Measurements from ENCODE around the gene USP49.
A peak's percentile ranks its signal among the peaks of the same experiment; 100 is the strongest.

Gene USP49

DNA sequence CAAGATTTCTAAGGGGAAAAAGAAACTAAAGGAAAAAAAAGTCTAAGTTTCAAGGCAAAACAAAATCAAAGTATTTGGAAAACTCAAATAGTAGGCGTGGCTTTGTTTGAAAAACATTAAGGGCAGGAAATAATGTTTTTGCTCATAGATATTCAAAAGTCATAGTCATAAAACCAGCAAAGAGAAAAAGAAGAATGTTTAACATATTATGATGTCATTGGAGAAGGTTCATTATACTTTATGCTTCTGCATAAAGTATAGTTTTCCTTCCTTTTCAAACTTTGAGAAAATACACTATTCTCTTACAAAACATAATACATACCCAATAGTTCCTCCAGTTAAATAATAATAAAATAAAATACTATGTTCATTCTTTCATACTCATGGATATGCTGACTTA lies 13.7 kb downstream of the USP49 start:
- DNase-seq: no peak
- intact Hi-C loops (cut with DNase I): no loop called here

DNA sequence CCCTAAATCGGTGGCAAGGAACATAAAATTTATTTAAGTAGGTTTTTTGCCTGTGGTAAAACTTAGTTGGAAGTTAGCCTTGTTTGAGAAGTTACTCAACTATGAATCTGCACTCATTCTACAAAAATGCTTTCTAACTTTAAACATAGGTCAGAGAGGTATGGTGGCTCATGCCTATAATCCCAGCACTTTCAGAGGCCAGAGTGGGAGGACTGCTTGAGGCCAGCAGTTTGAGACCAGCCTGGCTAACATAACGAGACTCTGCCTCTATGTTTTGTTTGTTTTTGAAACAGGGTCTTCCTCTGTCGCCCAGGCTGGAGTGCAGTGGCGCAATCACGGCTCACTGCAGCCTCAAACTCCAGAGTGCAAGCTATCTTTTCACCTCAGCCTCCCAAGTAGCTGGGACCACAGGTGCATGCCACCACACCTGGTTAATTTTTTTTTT lies 16.2 kb downstream of the USP49 start:
- no peak for DNase-seq
- intact Hi-C loops (cut with DNase I): no loop called here

DNA sequence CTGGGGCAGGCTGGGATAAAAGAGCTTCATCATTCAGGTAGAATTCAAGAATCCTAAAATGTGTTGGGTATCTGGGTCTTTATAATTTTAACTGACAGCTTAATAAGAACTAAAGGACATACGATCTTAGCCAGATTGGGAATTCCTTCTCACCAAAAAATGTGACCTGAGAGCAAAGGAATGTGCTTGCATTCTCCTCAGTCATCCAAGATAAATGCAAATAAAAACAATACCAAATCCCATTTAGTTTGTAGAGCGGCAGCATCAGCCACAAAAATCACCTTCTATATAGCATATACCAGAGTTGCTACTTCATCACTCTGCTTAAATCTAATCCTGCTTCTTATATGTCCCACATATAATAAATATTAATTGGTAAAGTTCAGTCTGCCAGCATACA lies 16.9 kb downstream of the USP49 start:
- no peak for DNase-seq
- intact Hi-C loops (cut with DNase I): no loop called here

DNA sequence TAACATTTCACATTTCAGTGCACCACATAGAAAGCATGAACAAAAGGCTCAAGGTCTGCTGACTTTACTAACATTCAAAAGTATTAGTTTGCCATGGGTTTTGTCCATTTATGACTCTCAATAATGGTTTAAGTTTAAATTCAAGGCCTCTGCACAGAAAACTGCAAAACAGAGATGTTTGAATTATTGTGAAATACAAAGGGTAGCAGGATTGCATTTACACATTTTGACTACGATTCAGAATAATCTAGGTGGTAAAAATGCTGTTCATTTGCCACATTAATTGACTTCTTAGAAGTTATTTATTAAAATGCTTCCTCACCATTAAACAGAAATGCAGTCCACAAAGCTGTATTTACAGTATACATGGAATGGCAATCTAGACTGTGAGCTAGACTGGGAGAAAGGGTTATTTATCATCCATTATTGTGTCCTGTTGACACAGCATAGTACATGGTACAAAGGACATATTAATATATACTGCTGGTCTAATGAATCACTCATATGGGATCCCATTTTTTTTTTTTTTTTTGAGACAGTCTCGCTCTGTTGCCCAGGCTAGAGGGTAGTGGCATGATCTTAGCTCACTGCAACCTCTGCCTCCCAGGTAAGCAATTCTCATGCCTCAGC lies 18.0 kb downstream of the USP49 start:
- DNase-seq: no peak
- intact Hi-C loops (cut with DNase I): no loop called here

DNA sequence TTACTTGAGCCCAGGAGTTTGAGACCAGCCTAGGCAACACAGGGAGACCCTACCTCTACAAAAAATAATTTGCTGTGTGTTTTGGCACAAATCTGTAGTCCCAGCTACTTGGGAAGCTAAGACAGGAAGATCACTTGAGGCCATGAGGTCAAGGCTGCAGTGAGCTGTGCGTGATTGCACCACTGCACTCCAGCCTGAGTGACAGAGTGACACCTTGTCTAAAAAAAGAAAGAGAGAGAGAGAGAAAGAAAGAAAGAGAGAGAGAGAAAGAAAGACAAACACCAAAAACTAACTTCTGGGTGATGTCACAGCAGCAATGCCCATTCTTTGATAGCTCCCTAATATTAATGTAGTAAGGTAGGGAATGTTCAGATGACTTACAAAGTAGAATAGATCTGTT lies 20.4 kb downstream of the USP49 start:
- intact Hi-C loops (cut with DNase I): no loop called here
- no peak for DNase-seq

DNA sequence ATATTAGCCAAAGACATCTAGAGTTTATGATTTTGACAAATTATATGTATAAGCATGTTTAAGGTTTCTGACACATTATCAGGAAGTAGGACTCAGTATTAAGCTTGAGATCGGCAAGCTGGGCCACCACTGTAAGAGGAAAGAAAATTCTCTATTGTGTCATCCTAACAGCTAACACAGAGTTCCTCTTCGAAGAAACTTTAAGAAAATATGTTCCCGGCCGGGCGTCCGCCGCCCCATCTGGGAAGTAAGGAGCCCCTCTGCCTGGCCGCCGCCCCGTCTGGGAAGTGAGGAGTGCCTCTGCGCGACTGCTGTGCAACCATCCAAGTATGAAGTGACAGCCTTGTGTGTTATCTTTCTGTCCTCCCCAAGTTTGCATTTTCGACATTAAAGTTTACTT lies 23.0 kb downstream of the USP49 start:
- intact Hi-C loops (cut with DNase I): no loop called here
- DNase-seq: no peak

DNA sequence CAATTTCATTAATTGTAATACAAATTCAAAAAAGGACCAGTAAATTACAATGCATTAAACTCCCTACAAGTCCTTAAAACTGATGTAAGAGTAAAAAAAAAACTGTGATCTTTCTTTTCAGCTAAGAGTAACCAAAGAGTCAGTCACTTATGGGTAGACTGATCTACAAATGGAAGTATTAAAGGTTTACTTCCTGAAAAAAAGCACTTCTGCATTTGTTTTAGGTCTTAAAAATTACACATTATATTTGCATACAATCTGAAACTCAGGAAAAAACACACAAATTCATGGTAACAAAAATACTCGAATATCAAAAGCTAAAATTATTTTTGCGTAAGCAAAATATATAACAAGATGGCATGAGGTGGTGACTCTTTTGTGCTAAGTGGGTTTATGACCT lies 23.5 kb downstream of the USP49 start:
- intact Hi-C loops (cut with DNase I): no loop called here
- no peak for DNase-seq

DNA sequence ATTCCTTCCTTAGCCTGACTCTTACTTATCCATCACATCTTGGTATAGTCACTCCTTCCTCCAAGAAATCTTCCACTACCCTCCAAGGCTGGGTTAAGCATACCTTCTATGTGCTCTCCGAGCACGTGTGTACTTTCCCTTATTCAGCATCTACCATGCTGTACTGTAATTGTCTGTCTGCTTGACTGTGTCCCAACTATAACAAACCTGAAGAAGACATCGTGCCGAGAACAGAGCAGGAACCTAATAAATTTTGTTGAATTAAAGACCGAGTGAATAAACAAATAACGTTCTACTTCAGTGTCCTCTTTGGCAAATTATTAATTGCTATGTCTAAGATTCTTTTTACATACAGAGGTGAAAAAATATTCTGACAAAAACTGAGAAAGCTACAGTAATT lies 35.8 kb downstream of the USP49 start:
- no peak for DNase-seq
- intact Hi-C loops (cut with DNase I): no loop called here

DNA sequence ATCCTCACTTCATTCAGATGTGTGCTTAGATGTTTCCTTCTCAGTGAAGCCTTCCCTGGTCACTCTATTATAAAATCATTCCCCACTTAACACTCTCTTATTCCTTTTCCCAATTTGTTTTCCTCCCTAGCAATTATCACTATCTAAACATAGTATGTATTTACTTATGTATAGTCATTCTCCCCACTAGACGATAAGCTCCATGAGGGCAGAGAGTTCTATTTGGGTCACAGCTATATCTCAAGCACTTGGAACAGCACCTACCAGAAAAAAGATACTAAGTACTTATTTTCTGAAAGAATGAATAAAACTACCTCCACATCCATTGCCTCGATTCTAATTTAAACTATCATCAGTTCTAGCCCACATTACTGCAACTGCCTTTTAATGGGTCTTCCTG lies 36.5 kb downstream of the USP49 start:
- no peak for DNase-seq
- intact Hi-C loops (cut with DNase I): no loop called here

DNA sequence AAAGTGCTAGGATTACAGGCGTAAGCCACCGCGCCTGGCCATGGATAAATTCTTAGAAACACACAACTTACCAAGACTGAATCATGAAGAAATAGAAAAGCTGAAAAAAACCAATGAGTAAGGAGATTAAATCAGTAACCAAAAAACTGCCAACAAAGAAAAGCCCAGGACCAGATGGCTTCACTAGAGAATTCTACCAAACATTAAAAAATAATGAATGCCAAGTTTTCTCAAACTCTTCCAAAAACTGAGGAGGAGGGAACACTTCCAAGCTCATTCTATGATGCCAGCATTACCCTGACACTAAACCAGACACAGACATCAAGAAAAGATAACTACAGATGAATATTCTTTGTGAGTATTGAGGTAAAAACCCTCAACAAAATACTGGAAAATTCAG lies 44.3 kb downstream of the USP49 start:
- intact Hi-C loops (cut with DNase I): no loop called here
- DNase-seq: no peak

DNA sequence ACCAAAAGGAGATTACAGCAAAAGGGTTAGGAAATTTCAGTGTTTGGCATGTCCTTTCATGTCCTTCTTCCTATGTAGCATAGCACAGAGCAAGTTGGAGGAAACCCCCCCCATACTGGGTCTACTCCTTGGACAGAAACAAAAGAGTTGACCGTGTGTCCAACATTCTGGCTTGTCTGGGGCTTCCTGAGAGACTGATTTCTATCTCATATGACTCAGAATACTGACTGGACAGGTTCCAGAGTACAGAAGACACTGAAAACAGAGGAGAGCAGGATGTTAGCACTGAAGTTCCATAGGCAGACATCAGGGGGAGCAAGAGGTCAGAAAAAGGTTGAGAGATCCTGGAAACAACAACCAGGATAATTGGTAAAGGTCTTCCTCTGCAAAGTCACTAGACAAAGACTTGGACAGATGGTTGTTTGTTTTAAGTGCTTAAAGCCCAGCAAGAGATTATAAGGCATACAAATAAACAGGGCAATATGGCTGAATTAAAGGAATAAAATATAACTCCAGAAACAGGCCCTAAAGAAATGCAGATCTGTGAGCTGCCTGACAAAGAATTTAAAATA lies 48.4 kb downstream of the USP49 start:
- intact Hi-C loops (cut with DNase I): loop anchor here (5.0 kb wide), 1 partner anchor 196 kb away; no protein-coding TSS in a partner anchor
- DNase-seq: peak in 4 of 10 donors; percentile 7 to 36 (median 17)

DNA sequence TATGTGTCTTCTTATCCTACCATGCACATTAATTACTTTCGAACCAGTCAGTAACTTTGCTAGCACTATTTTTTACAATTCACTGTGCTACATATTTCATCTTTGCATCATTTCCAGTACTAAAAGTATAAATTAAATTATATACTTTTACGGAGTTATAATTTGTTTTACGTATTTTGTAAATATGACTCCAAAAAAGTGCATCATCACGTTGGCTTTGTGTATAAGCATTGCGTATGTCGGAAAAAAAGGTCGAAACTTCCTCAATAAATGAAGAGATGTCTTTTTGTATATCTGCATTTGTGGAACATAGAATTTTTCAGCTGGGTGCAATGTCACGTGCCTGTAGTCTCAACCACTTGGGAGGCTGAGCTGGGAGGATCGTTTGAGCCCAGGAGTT lies 52.0 kb downstream of the USP49 start:
- intact Hi-C loops (cut with DNase I): no loop called here
- no peak for DNase-seq

DNA sequence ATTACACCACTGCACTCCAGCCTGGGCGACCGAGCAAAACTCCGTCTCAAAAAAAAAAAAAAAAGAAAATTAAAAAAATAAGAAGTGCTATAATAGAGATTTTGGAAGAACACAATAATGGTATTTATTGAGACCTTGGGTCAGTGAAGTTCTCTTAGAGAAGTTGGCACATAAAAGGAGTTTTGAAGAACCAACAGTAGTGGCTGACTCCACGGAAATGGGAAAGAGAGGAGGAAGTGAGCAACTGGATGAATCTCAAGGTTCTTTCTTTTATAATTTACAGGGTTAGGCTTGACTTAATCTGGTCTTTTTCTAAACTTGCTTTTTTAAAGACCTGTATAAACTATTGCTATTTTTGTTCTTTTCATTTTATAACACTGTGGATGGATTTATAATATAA lies 54.8 kb downstream of the USP49 start:
- intact Hi-C loops (cut with DNase I): no loop called here
- no peak for DNase-seq

DNA sequence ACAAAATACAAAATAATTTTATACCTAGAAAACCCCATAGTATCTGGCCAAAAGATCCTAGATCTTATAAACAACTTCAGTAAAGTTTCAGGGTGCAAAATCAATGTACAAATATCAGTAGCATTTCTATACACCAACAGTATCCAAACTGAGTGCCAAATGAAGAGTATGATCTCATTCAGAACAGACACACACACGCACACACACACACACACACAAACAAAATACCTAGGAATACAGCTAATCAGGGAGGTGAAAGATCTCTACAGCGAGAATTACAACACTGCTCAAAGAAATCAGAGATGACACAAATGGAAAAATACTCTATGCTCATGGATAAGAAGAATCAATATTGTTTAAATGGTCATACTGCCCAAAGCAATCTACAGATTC lies 58.5 kb downstream of the USP49 start:
- intact Hi-C loops (cut with DNase I): no loop called here

DNA sequence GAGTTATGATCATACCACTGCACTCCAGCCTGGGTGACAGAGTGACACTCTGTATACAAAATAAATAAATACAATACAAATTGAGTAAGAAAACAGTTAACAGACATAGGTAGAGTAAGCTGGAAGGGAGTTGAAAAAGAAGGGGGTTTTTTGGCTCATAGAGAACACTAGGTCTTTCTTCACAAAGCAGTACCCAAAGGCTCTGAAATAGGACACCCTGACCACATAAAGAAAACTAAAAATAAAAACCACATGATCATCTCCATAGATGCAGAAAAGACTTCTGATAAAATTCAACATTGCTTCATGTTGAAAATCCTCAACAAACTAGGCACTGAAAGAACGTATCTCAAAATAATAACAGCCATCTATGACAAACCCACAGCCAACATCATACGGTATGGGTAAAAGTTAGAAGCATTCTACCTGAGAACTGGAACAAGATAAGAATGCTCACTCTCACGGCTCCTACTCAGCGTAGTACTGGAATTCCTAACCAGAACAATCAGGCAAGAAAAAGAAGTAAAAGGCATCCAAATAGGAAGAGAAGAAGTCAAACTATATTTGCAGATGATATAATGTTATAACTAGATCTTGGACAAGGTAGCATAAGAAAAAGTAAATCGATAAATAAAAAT lies 59.0 kb downstream of the USP49 start:
- intact Hi-C loops (cut with DNase I): no loop called here

More for the DNA sequence above, 58.5 kb downstream of the USP49 start:
- no peak for DNase-seq

DNA sequence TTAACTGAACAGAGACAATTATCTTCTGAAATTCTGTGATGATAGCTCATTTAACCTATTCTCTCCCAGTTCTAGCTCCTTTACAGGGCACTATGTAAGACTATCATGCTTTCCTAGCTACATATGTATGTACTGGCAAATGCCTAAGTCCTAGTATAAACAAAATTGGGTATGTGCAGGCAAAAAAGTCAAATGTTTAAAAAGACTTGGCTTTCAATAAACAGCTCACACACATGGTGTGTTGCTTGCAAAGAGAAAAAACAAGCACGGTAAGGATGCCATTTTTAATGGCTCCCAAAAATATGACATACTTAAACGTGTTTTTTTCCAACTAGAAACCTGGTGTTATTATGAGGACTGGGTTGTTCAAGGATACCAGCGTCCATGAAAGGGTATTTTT lies 62.9 kb downstream of the USP49 start:
- intact Hi-C loops (cut with DNase I): no loop called here
- no peak for DNase-seq

More for the DNA sequence above, 59.0 kb downstream of the USP49 start:
- DNase-seq: no peak

DNA sequence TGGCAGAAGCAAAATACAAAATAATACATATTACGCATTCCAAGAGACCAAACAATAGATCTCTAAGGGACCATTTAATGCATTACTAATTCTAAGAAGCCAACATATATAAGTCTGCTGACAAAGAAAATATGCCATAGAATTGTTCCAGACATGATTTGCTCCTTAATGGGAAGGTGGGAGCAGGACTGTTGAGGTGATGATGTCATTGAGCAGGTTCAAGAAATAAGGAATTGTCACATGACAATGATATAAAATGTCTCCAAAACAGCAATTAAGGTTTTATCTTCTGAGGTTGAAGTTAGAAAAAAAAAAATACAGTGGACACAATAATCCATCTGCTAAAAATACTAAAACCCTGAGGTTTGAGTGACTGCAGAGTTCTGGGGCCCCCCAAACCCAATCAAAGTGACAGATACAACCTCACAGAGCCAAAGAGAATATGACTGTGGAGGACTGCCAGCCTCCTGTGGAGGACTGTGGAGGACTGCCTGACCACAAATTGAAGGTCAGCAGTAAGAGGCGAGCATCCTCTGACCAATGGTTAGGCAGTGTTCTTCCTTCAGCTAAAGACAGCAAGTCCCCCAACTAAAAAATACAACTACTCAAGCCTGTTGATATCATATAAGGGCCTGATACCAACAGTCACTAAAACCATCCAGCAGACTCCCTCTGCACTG lies 68.7 kb downstream of the USP49 start:
- DNase-seq: no peak
- intact Hi-C loops (cut with DNase I): no loop called here

DNA sequence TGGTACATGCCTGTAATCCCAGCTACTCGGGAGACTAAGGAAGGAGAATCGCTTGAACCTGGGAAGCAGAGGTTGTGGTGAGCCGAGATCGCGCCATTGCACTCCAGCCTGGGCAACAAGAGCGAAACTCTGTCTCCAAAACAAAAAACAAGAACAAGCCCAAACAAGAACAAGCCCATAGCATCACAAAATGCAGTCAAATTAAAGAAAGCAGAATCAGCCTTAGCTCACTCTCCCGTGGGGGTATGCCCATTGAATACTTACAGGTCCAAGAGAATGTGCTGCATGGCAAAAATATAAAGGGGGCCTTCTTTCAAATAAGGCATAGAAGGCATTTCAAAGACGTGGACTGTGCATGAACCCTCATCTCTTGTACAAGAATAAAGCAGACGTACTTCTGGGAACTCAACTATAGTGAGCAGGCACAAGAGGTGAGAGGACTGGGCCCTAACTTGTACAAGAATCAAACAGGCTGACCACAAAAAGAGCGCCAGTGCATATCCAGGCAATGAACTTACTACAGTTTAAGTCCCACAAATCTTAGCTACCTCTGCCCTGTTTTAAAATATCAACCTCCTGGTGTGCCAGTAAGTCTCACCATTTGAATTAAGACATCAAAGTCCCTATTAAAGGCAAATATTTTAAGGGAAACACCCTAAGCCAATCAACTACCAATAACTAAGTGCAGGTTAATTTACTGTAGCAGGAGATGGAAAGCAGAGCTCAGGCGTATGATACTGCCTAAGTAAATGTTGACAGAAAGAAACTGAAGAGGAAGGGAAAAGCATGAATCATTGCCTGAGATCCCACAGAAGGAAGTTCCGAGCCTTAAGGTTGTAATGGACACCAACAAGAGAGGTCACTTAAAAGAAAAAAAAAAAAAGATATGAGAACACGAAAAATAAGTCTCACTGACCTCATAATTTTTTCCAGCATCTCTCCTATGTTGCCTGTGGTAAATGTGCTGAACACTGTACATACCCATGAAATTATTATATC lies 70.3 kb downstream of the USP49 start:
- intact Hi-C loops (cut with DNase I): no loop called here
- DNase-seq: no peak

DNA sequence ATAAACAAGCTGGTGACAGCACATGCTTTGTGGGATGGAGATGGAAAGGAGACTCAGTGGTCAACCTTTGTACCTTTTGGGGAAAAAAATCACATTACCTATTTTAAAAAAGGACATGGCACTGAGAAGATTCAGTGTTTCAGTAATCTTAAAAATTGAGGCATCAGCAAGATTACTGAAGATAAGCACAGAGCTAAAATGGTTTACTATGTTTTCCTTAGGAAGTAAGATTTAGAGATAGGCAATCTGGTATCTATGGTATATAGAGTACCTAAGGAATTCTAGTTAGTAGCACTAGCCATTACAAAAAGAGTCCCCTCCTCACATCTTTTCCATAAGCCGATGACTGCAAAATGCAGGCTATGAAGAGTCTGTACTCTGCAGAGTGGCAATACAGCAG lies 72.0 kb downstream of the USP49 start:
- intact Hi-C loops (cut with DNase I): no loop called here
- no peak for DNase-seq

DNA sequence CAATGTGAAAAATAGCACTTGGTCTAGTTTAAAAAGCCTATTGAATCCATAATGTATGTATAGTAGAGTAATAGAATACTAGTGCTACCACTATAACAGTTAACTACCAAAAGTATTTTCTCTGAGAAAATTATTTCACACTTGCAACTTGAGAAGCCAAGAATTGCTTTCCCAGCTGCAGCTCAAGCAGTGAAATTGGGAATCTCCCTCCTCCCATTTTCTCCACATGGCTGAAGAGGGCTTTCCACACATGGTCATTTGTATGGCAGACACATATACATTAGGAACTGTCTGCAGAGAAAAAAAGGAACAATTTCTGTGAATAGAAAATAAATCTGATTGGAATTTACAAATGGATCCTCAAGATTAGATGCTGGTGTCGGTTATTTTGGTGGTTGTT lies 73.2 kb downstream of the USP49 start:
- intact Hi-C loops (cut with DNase I): no loop called here
- DNase-seq: no peak

DNA sequence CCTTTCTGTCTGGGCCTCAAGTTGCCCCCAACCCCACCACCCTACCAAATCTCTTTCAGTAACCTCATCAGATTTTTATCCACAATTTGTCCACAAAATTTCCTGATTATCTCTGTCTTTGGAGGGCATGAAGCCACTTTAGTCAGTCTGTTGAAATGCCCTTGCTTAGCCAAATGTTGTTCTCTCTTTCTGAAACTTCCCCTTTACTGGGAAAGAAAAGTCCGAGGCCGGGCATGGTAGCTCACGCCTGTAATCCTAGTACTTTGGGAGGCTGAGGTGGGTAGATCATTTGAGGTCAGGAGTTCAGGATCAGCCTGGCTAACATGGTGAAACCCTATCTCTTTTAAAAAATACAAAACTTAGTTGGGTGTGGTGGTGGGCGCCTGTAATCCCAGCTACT lies 73.9 kb downstream of the USP49 start:
- no peak for DNase-seq
- intact Hi-C loops (cut with DNase I): no loop called here
